NCI-H146 (cell line): ENCODE measurements around the gene BICRA.
A peak's percentile ranks its signal among the peaks of the same experiment; 100 is the strongest.
"Not testable (repeated sequence)": the region's sequence is repeated elsewhere in the genome, so short reads cannot be mapped to it uniquely, and the experiment has no call there.

Source experiments
- DNase-seq: peaks from one replicate; lab custom pipeline; 2025; lab: John Stamatoyannopoulos, UW

The BICRA gene

GRCh38 chr19:47714855-47715254, 105.9 kb downstream of the BICRA start:
- DNase-seq, result not testable (repeated sequence)

GRCh38 chr19:47716270-47716937, 107.5 kb downstream of the BICRA start:
- no peak for DNase-seq

GRCh38 chr19:47718415-47719046, 109.6 kb downstream of the BICRA start:
- DNase-seq, result not testable (repeated sequence)

GRCh38 chr19:47719047-47719859, 110.3 kb downstream of the BICRA start:
- DNase-seq, result no peak

GRCh38 chr19:47720669-47721422, 111.9 kb downstream of the BICRA start:
- no peak for DNase-seq

GRCh38 chr19:47723581-47723940, 114.6 kb downstream of the BICRA start:
- peak; percentile 54 for DNase-seq

- DNase-seq, result no peak
These were observed 116.9 kb downstream of the BICRA start for GRCh38 chr19:47725759-47726401.

GRCh38 chr19:47726467-47726866, 117.5 kb downstream of the BICRA start:
- no peak for DNase-seq

- DNase-seq, result not testable (repeated sequence)
These were observed 119.4 kb downstream of the BICRA start for GRCh38 chr19:47728295-47728694.

- no peak for DNase-seq
These were observed 120.5 kb downstream of the BICRA start for GRCh38 chr19:47729468-47729798.

GRCh38 chr19:47729799-47730520, 121.0 kb downstream of the BICRA start:
- DNase-seq, result peak; percentile 51

- DNase-seq, result no peak
These were observed 121.6 kb downstream of the BICRA start for GRCh38 chr19:47730521-47730889.

GRCh38 chr19:47730910-47731309, 122.0 kb downstream of the BICRA start:
- no peak for DNase-seq

- no peak for DNase-seq
These were observed 126.2 kb downstream of the BICRA start for GRCh38 chr19:47735131-47735530.

GRCh38 chr19:47740866-47741519, 132.1 kb downstream of the BICRA start:
- DNase-seq, result no peak

- no peak for DNase-seq
These were observed 132.7 kb downstream of the BICRA start for GRCh38 chr19:47741544-47742140.

- no peak for DNase-seq
These were observed 133.7 kb downstream of the BICRA start for GRCh38 chr19:47742634-47743033.

- DNase-seq, result peak; percentile 98
These were observed 136.3 kb downstream of the BICRA start, which contains the start of gene NOP53 for GRCh38 chr19:47745010-47745901. TSS of gene NOP53 (plus strand) at chr19:47745546. CDS start at chr19:47745560, 14 bp downstream.

GRCh38 chr19:47746129-47746528, 137.2 kb downstream of the BICRA start:
- DNase-seq, result not testable (repeated sequence)
